ENCODE measurements around the gene MEST. TPM values are rescaled to one million over a fixed set of nuclear protein-coding genes. Genes with fewer than 3 reads are reported as not detected.
A peak's percentile ranks its signal among the peaks of the same experiment; 100 is the strongest.

The MEST gene
- total and polyA plus RNA-seq, 2 of the 13 experiments (the other 11 are each of a cell fraction or from before 2014, with no cell fraction given): 49.5 to 54.6 TPM

- no peak; the same call in 1 of the 2 replicates for TF ChIP-seq PRDM10 (CRISPR knock-in tag; IDR thresholded peaks at IDR 0.05; ENCODE audit: low read depth)
- peak; percentile 23; the same call in 1 of the 2 replicates for TF ChIP-seq ZNF724P (CRISPR knock-in tag; IDR thresholded peaks at IDR 0.05; ENCODE audit: borderline replicate concordance)
- peak; percentile 80 for TF ChIP-seq AHR (CRISPR knock-in tag; IDR thresholded peaks at IDR 0.05)
- TF ChIP-seq ARID3A (IDR thresholded peaks at IDR 0.05; ENCODE audit: low read depth, low read length): no peak
- TF ChIP-seq MAFK (conservative IDR thresholded peaks at IDR 0.05 in 1 of 2, IDR thresholded peaks at IDR 0.05 in 1 of 2; ENCODE audit: low read length in 2 of 2): no peak
- TF ChIP-seq RFXANK (CRISPR knock-in tag; IDR thresholded peaks at IDR 0.05): 0 out of 2 replicates have a peak, but pooled peaks have one; percentile 41
- 0 out of 2 replicates have a peak, but pooled peaks have one; percentile 64 for TF ChIP-seq TOPORS (CRISPR knock-in tag; IDR thresholded peaks at IDR 0.05)
- no peak for TF ChIP-seq ZNF460 (CRISPR knock-in tag; IDR thresholded peaks at IDR 0.05; ENCODE audit: borderline replicate concordance)
- TF ChIP-seq ZNF441 (CRISPR knock-in tag; IDR thresholded peaks at IDR 0.05; ENCODE audit: borderline replicate concordance): peak; percentile 86
- TF ChIP-seq GABPB1 (CRISPR knock-in tag; IDR thresholded peaks at IDR 0.05): peak; percentile 76
- TF ChIP-seq ZNF101 (CRISPR knock-in tag; IDR thresholded peaks at IDR 0.05; ENCODE audit: borderline replicate concordance, low read depth): no peak
- TF ChIP-seq ZFP91 (CRISPR knock-in tag; IDR thresholded peaks at IDR 0.05; ENCODE audit: borderline replicate concordance): peak; percentile 89; the same call in 1 of the 2 replicates
- TF ChIP-seq ZNF251 (CRISPR knock-in tag; IDR thresholded peaks at IDR 0.05): no peak
- TF ChIP-seq PLSCR1 (CRISPR knock-in tag; IDR thresholded peaks at IDR 0.05; ENCODE audit: borderline replicate concordance): no peak
- peak; percentile 64 for TF ChIP-seq FOSL2 (CRISPR knock-in tag; IDR thresholded peaks at IDR 0.05)
- no peak for TF ChIP-seq ZNF382 (CRISPR knock-in tag; IDR thresholded peaks at IDR 0.05; ENCODE audit: borderline replicate concordance)
- peak; percentile 42; the same call in 1 of the 2 replicates for TF ChIP-seq ELF3 (CRISPR knock-in tag; IDR thresholded peaks at IDR 0.05)
- TF ChIP-seq THAP11 (CRISPR knock-in tag; IDR thresholded peaks at IDR 0.05): peak; percentile 82
- peak; percentile 62; the same call in 1 of the 2 replicates for TF ChIP-seq ZNF546 (CRISPR knock-in tag; conservative IDR thresholded peaks at IDR 0.05)
- TF ChIP-seq ZFX (CRISPR knock-in tag; IDR thresholded peaks at IDR 0.05; ENCODE audit: low read depth): peak; percentile 78
Observed at GRCh38 chr7:130486114-130486953, 5.6 kb upstream of the MEST start (continued).
